PFSK-1 (cell line): ENCODE data around the gene SYNDIG1.

Source experiments
- FOXP2 ChIP-seq: optimal IDR thresholded peaks from 2 replicates; pipeline ENCODE3; 2011; ENCODE audit warnings: borderline replicate concordance, control low read depth, inconsistent platforms; ENCODE audit not compliant: insufficient read depth; ENCODE audit errors: extremely low read length, extremely low read depth
- POLR2AphosphoS5 ChIP-seq: IDR thresholded peaks from 2 replicates; pipeline ENCODE4 v1.6.1; 2012; ENCODE audit warnings: low read depth, mild to moderate bottlenecking, control low read depth, low read length, moderate library complexity
- REST ChIP-seq, 2 experiments: IDR thresholded peaks; 2 replicates each; pipeline versions ENCODE4 v1.6.1 to v1.8.0; 2011 to 2012; ENCODE audit warnings: low read depth in 2 of 2, low read length in 2 of 2, control low read depth in 1 of 2, inconsistent platforms in 1 of 2, mild to moderate bottlenecking in 1 of 2, moderate library complexity in 1 of 2; ENCODE audit not compliant: insufficient read depth in 1 of 2
- TAF1 ChIP-seq: IDR thresholded peaks from 2 replicates; pipeline ENCODE4 v1.6.1; 2012; ENCODE audit warnings: low read length, control low read depth, borderline replicate concordance; ENCODE audit not compliant: insufficient read depth

DNA sequence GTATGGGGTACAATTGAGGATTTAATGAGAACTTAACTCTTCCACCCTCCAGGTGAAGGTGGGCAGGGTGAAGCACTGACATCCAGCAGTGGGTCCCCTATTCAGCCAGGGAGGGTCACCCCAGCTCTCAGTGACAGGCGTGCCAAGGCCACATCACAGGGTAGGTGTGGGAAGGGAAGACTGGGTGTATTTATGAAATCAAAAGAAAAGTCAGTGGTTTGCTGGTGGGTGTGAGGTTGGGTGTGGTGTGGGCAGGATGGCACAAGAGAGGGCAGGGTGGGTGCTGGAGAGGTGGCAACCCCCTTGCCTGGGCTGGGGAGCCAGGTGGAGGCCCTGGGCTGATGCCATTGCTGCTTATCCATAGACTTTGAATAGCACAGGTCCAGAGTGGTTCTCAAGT lies 16.6 kb downstream of the SYNDIG1 start:
- TF ChIP-seq REST (IDR thresholded peaks at IDR 0.05; ENCODE audit: insufficient read depth in 1 of 2, low read depth in 2 of 2, low read length in 2 of 2) = no peak
- TF ChIP-seq POLR2AphosphoS5 = no peak
- TF ChIP-seq TAF1 = no peak
- TF ChIP-seq FOXP2 = no peak
